Measurements from ENCODE around the gene PIP5K1B.

PIP5K1B gene

DNA sequence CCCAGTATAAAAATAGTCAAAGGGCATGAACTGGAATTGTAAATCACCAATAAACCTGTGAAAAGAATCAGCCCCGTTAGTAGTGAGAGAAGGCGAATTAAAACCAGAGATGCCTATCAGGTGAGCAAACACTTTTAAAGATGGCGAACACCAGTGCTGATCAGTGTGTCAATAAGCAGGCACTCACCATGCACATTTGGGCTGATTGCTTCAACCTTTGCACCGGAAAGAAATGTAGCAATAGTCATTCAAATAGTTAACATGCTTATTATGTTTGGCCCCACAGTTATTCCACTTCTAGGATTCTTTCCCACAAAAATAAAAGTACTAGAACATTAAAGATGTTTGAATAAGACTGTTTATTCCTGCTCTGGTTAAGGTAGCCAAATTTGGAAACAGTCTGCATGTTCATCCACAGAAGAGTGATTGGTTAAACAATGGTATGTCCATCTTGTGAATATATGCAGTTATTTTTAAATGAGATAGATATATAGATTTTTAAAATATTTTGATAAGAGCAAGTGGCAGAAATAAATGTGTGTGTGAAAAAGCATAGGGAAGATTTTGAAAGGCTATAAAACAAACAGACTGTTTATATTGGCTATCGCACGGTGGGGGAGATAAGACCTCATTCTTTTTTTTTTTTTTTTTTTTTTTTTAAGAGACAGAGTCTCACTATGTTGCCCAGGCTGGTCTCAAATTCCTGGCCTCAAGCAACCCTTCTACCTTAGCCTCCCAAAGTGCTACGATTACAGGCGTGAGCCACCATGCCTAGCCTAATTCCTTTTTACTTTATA lies 112.2 kb downstream of the PIP5K1B start:
- no peak for DNase-seq (ENCODE audit: low read depth)

DNA sequence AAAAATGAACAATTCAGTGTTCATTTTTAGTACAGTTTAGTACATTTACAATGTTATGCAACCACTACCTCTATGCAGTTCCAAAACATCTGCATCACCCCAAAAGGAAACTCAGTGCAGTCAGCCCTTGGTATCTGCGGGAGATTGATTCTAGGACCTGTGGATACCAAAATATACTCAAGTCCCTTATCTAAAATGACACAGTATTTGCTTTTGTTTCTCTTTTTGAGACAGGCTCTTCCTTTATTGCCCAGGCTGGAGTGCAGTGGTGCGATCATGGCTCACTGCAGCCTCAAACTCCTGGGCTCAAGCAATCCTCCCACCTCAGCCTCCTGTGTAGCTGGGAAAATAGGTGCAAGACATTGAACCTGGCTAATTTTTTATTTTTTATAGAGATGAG lies 114.0 kb downstream of the PIP5K1B start:
- no peak for DNase-seq (ENCODE audit: low read depth)

DNA sequence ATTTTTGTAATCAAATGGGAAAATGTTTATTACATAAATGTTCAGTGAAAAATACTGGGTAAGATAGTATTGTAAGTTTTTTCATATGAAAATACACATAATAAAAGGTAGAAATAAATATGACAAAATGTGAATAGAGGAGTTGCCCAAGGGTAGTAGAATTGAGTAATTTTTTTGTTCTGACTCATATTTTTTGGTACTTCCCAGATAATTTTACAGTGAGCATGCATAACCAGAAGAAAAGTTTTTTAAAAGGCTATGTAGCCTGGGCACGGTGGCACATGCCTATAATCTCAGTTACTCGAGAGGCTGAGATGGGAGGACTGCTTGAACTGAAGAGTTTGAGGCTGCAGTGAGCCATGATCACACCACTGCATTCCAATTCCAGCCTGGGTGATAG lies 116.9 kb downstream of the PIP5K1B start:
- DNase-seq (ENCODE audit: low read depth) = no peak

DNA sequence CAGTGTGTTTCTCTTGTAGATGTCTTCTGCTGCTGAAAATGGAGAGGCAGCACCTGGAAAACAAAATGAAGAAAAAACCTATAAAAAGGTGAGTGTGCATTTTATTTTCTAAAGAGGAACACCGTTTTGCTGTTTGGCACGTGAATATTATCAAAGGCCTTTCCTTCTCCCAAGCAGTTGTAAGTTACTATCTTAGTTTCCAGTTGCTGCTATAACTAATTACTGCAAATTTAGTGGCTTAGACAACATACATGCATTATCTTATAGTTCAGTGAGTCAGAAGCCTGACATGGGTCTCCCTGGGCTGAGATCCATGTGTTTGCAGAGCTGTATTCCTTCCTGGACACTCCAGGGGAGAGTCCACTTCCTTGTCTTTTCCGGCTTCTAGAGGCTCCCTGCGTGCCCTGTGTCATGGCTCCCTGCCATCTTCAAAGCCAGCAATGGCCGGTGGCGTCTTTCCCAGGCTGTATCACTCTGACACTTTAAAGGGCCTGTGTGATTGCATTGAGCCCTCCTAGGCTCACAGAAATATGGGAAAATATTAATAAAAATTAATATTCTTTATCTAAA lies 117.6 kb downstream of the PIP5K1B start:
- DNase-seq (ENCODE audit: low read depth) = no peak

DNA sequence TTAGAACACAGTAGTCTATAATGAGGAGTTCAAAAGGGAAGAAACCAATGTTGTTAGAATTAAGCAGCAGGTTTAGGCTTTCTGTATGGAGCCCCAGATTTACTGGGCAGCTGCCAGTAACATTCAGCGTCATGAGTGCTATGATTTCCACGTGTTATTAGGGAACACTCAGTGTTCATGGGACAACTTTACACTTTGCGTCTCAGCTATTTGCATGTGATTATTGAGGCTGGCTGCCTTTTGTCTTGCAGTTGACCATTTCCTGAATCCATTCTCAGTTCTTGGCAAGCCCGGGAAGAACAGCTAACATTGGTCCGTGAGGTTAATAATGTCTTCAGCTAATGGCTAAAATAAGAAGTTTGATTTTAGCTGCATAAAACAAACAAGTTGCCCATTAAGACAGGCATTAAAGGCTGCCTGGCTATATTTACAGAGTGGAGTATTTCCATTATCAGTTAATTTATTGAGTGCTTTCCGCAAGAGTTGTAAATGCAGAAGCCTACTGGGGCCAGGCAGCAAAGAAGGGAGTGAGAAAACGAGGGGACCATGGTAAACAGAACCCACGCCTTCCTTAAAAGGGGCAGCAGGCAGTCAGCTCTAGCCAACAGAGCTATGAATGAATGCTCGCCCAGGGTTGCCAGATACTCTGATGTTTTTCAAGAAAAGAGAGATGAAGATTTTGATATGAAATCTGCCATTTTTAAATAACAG lies 120.9 kb downstream of the PIP5K1B start:
- DNase-seq (ENCODE audit: low read depth) = no peak

DNA sequence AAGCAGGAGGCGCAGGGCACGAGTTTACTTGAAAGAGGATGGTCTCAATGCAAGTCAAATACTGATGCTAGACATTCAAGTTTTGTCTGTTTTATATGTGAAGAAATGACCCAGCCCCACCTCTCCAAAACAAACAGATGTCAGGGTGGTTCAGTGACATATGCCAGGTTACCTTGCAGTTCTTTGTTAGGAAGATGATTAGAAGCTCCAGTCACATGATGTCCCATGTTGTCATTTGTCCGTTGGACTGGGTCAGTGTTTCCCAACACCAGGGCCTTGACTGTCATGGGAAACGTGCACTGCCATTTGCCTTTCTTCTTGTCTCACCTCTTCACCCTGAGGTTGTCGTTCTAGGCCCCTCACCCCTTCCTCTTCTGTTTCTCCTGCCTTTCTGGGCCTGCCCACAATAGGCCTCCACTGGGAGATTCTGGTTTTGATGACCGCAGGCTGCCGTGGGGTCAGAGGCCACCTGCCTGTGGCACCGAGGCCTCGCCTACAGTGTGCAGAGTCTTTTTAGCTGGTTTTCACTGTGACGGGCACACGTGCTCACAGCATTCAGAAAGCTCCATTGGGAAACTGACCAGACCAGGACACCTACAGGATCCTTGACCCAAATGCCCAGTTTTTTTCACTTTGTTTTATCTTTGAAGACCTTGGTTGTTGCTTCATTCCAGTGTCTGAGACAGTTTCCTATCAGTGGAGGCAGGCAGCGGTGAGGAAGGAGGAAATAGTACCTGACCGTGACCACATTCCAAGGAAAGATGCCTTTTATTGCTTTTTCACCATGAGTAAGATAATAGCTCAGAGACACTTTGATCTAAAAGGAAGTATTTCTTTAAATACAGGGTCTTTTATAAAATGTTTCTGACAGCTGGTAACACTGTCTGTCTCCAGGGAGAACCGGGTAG lies 123.1 kb downstream of the PIP5K1B start:
- no peak for DNase-seq (ENCODE audit: low read depth)

DNA sequence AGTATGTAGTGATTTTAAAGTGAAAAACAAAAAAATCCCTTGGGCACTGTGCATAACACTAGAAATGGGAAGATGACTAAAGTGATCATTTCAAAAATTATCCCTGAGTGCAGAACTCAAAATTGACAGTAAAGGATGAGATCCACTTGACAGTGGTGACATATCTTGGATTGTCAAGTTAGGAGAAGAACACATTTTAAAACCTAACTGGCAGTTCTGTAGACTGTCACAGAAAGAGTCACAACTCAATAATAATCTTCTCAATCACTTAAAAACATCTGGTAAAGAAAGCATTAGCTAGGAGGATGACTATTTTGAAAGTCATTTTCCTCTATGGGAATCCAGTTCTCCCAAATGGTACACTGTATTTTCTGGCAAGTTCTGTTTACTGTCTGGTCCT lies 127.1 kb downstream of the PIP5K1B start:
- DNase-seq (ENCODE audit: low read depth) = no peak

DNA sequence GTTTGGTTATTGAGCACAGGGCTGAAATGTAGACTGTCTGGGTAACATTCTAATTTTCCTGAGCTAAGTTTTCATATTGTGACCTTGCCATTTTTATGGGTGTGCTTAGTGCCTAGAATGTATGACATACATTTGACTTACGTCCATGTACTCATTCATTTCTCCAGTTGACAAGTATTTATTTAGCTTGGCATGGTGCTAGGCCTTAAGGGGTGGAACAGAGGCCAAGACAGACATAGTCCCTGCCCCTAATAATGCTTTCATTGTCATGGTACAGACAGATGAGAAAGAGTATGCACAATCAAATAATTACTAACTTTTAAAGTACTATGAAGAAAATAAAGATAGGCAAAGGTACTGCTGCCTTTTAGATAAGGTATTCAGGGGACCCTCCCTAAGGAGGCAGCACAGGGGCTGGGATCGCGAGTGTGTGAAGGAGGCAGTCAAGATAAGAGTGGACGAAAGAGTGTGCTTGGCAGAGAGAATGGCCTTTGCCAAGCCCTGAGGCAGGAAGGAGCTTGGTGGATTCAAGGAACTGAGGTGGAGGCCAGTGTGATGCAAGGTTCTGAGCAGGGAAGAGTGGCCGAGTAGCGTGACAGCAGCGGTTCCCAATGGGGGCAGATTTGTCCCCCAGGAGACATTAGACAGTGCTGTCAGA lies 128.0 kb downstream of the PIP5K1B start:
- DNase-seq (ENCODE audit: low read depth) = no peak

DNA sequence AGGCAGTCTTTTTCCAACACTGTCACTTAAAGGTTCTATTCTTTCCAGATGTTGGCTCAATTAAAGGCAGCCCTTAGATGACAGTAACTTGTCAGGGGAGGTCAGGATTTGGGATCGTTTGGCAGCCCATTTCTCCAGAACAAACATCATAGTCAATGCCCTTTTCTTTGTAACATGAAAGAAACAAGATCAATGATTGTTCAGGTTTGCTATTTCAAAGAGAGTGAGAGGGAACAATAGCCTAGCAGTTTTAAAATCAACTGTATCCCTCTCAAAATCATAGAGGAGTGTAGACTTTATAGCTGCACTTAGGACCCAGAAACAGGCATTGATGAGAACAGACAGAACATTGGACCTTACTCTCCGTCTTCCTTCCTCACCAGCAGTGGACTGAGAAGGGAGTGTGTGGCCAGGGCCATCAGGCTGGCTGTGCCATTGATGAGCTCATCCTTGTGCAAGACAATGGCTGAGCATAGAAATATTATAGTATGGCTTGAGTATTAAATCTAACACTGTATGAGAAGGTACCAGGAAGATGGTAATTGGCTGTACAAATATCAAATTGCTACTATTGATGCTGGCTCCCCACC lies 130.0 kb downstream of the PIP5K1B start:
- DNase-seq (ENCODE audit: low read depth) = no peak

DNA sequence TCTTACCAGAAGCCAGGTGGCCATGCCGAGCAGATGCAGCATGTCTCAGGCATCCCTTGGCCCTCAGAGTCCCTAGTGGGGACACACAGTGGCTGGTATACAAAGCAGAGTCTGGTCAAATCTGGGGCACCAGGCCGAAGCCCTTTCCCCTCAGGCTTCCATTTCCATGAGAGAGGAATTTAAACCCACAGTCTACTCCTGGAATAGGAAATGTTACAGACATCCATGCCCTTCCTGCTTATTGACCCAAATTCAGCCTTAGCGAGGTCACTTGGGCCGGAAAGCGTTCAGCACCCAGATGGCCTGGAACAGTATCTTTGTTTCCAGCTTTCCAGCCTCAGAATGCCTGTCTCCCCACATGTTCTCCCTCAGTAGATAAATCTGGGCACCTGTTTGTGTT lies 131.7 kb downstream of the PIP5K1B start:
- DNase-seq (ENCODE audit: low read depth) = no peak

DNA sequence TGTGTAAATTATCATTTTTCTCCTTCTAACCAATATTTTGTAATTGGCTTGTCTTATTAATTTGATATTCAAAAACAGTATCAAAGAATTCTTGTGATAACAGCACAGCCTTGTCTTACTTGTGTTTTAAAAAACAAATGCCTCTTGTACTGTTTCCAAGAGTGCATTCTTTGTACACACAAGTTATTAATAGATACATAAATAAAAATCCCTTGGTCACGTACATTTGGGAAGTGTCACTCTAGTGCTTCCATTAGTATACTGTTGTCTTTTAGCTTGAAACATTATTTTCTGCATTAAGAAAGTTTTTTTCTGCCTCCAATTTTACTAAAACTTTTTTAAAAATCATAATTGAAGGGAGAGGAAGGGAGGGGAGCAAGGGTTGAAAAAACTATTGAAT lies 133.2 kb downstream of the PIP5K1B start:
- DNase-seq (ENCODE audit: low read depth) = no peak

DNA sequence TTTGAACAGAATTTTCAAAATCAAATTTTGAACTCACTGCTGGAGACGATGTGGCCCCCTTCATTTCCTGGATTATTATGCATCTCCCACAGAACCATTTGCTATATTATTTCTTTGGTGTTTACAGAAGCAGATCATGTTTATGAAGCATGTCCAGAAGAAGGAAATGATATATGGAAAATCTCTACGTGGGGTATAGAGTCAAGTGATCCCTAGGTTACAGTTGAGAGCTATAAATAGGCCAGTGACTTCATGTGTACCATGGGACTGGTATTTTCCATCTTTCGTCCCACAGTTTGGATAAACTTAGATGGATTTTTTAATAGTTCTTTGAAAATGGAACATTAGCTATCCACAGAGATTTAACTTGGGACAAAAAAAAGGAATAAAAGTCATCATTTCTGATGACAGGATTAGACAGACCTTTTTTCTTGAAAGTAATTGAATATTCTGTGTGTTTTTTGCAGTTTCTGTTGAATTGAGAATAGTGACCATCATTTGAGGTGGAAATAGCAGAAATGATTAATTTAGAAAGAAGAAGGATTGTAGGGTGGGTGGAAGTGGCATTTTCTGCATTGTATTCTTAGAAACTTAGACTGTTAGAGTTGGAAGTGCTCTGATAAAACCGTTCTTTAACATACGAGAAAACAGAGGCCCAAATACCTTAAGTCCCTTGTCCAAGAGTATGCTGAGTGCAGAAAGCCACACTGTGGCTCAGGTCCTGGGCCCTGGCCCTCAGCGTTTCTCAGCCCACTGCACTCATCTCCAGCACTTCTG lies 136.4 kb downstream of the PIP5K1B start:
- no peak for DNase-seq (ENCODE audit: low read depth)

DNA sequence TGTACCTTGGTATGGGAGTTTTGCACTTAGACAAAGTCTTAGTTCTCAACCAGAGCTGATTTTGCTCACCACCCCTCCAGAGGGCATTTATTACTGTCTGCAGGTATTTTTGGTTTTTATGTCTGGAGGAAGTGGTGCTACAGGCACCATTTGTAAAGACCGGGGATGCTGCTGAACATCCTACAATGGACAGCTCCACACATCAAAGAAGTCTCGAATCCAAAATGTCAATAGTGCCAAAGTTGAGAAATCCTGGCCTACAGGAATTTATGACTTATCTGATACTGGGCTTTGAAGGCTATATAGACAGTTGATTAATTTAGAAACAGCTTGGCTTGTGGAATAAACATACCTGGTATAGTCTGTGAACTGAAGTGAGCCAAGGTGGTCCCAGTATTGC lies 137.5 kb downstream of the PIP5K1B start:
- DNase-seq (ENCODE audit: low read depth) = no peak

DNA sequence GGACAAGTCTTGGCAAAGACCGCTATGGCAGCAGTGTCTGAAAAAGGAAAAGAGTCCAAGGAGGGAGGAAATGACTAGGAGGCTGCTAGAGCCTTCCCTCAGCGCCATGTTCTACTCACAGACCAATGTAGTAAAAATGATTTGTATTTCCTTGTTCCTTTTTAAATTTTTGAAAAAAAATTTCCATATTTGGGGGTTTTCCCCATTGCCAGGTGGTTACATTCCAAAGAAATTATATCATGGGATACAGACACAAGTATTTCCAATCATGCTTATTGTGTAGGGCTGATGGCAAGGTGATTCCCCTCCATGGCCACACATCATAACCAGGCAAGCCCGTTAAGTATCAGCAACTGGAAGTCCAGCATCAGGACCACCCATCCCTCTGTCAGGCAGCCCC lies 138.2 kb downstream of the PIP5K1B start:
- no peak for DNase-seq (ENCODE audit: low read depth)

DNA sequence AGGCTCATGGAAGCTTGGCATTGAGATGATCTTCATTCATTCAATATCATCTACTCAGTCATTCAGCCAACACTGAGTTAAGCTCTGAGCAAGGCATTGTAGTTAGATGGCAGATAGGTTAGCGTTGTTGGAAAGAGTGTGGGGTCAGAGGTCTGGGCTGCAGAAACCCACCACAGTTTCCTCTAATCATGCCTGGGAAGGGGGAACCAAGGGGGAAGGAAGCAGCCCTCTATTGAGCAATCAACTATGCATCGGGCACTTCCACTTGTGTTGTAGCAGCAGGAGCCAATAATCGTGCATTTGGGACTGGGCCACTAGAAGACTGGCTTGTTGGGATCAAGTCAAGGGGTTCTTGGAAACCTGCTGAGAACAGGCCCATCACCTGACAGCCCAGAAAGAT lies 139.1 kb downstream of the PIP5K1B start:
- DNase-seq (ENCODE audit: low read depth) = no peak

DNA sequence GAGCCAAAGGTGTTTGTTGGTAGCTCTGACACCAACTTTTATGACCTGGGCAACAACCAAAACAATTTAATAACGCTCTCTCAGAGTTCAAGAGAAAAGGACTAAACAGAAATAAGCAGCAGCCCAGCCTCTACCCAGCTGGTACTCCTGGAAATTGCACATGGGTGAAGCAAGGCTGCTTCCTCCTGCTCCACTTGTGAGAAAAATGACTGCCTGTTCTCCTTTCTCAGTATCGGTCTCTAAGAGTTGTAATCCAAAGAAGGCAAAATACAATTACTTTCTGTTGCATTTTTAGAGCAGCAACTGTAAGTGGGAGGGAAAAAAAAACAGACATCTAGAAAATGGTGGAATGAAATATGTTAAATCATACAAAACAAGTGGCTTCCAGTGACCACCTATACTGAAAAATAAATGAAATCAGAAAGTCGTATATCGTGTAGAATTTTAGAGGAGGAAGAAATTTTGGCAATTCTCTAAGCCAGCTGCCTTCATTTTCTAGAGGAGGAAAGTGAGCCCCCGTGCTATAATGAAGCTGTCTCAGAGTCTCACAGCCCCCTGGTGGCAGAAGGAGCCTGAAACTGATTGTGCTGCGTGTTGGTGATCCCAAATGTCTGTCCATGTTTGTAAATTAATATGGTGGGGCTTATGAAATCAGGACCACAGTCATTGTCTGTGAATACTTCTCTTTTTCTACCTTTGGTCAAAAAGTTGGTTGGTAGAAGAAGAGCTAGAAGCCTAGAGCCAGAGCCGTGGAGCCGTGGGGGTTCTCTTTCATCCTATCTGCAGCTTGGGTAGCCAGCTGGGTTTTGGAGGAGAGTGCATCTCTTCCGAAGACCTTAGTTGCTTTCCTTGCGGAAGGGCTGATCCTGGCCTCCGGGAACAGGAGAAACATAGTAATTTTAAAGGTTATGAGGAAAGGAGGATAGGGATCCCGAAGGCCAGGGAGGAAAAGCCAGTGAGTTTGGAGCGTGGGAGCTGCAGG lies 139.9 kb downstream of the PIP5K1B start:
- peak; percentile 3 for DNase-seq (ENCODE audit: low read depth)

DNA sequence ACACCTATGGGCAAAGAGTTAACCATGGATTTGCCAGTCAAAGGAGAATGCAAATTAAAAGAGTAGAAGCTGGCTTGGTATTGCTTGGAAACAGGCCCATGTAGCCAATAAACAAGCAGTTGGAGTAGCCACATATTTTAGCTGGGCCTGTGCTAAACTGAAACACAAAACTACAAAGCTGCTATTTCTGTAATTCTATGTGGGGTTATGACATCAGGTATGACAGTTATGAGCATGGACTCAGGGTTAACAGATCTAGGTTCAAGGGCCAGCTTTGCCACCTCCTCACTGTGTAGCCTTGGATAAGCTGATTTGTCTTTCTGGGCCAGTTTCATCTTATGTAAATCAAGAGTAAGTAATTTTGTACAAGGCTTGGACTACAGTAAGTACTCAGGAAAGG lies 142.7 kb downstream of the PIP5K1B start:
- DNase-seq (ENCODE audit: low read depth) = no peak

DNA sequence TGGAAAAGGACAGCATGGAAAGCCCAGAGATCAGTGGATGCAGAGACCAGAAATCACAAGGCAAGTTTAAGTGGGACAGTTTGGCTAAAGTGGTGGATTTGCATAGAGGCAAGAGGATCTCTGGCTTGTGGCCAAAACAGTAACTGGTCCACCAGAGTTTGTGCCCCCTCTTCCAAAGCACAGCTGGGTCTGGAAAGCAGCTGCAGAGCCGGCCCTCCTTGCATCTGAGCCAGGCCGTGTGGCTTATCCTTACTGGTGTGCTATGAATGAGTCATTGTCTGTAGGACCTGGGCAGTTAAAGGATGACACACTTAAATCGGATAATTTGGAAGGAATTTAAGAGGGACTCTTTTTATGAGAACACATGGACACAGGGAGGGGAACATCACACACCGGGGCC lies 146.6 kb downstream of the PIP5K1B start:
- DNase-seq (ENCODE audit: low read depth) = no peak

DNA sequence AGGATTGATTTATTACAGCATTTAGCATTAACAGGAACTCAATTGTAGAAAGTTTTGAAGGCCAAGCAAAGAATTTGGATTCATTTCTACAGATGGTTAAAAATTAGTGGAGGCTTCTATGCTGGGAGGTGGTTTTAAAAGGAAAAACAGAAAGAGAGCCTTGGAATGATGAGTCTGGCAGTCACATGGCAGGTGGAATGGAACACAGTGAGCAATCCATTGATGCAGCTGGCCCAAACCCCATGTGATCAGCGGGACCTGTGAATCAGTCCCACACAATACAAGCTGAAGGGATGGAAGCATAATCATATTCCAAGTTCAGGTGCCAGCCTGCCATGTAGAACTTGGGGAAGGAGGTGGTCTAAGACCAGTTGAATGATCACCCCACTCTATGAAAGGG lies 147.9 kb downstream of the PIP5K1B start:
- no peak for DNase-seq (ENCODE audit: low read depth)

Data from GM04504 (cell line).